ENCODE measurements around the gene PIK3AP1.

Gene PIK3AP1

DNA sequence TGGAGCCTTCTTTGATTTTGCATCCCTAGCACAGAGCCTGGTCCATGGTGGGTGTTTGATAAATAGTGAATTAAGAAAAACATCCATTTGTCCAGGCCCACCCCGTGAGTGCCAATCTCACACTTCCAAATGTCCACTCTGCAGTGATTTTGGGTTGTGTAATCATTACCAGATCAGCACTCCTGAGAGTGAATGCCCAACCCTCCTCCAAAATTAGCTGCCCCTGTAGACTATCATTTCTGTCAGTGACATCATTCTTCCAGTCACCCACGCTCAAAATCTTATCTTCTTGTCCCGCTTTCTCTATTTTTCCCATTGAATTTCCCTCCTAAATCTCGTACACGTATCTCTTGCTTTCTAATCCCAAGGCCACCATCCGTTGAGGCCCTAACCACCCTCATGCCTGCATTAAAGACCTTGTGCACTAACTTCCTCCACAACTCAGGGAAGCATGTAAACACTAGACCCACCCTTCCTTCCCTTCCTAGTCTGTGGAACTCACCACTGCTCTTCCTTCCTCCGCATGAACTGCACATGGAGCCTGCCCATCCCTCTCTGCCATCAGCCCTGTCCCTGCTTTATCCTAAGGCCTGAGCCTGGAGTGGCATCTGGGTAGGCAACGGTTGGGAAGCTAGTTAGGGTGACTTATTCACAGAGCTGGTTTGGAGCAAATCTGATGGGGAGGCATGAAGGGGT is 32.8 kb downstream of the PIK3AP1 start:
- Histone ChIP-seq H3K36me3 (ENCODE audit: low read depth) (no peaks in the 10 kb centered on the region), H3K9me3 (ENCODE audit: severe bottlenecking) (no peaks in the 10 kb centered on the region), H3K27ac (ENCODE audit: poor library complexity, severe bottlenecking) (no peak overlapping the region), H3K27me3 (ENCODE audit: insufficient read depth, poor library complexity, severe bottlenecking) (no peaks in the 10 kb centered on the region), H3K4me1 (ENCODE audit: insufficient read depth, poor library complexity, severe bottlenecking) (no peaks in the 10 kb centered on the region), H3K4me3 (ENCODE audit: severe bottlenecking) (no peak overlapping the region)
- DNase-seq (ENCODE audit: low spot score) (no peak), ATAC-seq (ENCODE audit: low read depth) (no peak)
- TF ChIP-seq, protein P1, sequence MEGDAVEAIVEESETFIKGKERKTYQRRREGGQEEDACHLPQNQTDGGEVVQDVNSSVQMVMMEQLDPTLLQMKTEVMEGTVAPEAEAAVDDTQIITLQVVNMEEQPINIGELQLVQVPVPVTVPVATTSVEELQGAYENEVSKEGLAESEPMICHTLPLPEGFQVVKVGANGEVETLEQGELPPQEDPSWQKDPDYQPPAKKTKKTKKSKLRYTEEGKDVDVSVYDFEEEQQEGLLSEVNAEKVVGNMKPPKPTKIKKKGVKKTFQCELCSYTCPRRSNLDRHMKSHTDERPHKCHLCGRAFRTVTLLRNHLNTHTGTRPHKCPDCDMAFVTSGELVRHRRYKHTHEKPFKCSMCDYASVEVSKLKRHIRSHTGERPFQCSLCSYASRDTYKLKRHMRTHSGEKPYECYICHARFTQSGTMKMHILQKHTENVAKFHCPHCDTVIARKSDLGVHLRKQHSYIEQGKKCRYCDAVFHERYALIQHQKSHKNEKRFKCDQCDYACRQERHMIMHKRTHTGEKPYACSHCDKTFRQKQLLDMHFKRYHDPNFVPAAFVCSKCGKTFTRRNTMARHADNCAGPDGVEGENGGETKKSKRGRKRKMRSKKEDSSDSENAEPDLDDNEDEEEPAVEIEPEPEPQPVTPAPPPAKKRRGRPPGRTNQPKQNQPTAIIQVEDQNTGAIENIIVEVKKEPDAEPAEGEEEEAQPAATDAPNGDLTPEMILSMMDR (IDR thresholded peaks at IDR 0.05; ENCODE audit: poor library complexity, severe bottlenecking), result no peak

DNA sequence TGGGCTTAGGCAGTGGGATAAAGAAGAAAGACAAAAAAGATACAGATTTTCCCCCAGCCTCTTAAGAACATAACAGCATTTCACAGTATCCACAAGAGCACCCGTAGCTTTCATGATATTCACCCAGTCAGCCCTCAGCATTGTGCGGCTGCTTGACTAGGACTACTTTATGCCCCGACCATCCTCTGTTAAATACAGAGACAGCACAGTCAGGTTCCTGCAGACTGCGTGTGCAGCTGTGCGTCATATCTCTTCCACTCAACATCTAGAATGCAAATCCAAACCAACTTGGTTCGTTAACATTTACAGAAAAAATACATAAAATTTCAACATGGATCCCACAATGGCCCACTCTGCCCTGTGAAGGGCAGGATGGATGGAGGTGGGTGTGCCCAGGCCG is 33.8 kb downstream of the PIK3AP1 start:
- Histone ChIP-seq H3K4me1 (ENCODE audit: insufficient read depth, poor library complexity, severe bottlenecking) (no peaks in the 10 kb centered on the region), H3K4me3 (ENCODE audit: severe bottlenecking) (no peak overlapping the region), H3K27ac (ENCODE audit: poor library complexity, severe bottlenecking) (no peak overlapping the region), H3K36me3 (ENCODE audit: low read depth) (no peaks in the 10 kb centered on the region), H3K27me3 (ENCODE audit: insufficient read depth, poor library complexity, severe bottlenecking) (no peaks in the 10 kb centered on the region), H3K9me3 (ENCODE audit: severe bottlenecking) (no peaks in the 10 kb centered on the region)
- DNase-seq (ENCODE audit: low spot score) (no peak), ATAC-seq (ENCODE audit: low read depth) (no peak)
- TF ChIP-seq, protein P1 (IDR thresholded peaks at IDR 0.05; ENCODE audit: poor library complexity, severe bottlenecking), result no peak

DNA sequence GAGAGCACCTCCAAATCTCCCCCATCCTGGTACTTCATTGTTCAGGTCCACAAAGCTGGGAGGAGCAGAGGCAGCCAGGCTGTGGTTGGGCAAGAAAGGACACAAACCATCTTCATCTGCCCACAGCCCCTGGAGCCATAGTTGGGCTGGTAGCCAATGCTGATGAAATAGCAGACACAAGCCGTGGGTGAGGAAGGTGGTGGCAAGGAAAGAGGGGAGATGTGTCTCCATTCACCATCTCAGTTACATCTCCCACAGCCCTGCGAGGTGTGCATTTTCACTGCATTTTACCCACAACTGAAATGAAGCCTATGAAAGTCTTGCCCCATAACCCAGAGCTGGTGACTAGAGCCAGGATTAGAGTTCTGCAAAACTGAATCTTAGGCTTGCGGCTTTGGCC is 35.0 kb downstream of the PIK3AP1 start:
- Histone ChIP-seq H3K27ac (ENCODE audit: poor library complexity, severe bottlenecking) (no peak overlapping the region), H3K4me1 (ENCODE audit: insufficient read depth, poor library complexity, severe bottlenecking) (no peaks in the 10 kb centered on the region)
- TF ChIP-seq, protein P1 (IDR thresholded peaks at IDR 0.05; ENCODE audit: poor library complexity, severe bottlenecking), result no peak

DNA sequence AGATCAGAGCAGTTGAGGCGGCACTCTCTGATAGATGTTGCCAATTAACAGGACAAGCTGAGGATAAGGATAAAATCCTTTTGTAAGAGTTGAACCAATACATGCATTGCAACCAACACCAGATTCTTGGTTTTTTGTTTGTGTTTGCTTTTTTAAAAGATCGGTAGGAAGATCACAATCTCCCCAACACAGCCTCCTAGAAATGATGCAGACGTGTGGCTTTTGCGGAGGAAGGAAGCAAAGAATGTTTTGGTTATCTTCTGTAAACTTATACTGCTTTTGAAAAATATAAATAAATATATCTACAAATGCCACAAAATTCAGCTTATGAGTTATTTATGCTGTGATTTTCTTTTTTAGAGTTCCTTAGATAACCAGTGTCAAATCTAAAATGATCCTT is 35.5 kb downstream of the PIK3AP1 start:
- no peak overlapping the region for H3K4me3 ChIP-seq (ENCODE audit: severe bottlenecking)
- no peak for DNase-seq (ENCODE audit: low spot score)
- no peaks in the 10 kb centered on the region for H3K36me3 ChIP-seq (ENCODE audit: low read depth)
- TF ChIP-seq, protein P1 (IDR thresholded peaks at IDR 0.05; ENCODE audit: poor library complexity, severe bottlenecking), result no peak
- H3K4me1 ChIP-seq (ENCODE audit: insufficient read depth, poor library complexity, severe bottlenecking), result no peaks in the 10 kb centered on the region
- H3K9me3 ChIP-seq (ENCODE audit: severe bottlenecking), result no peaks in the 10 kb centered on the region
- no peak for ATAC-seq (ENCODE audit: low read depth)
- no peak overlapping the region for H3K27ac ChIP-seq (ENCODE audit: poor library complexity, severe bottlenecking)
- no peaks in the 10 kb centered on the region for H3K27me3 ChIP-seq (ENCODE audit: insufficient read depth, poor library complexity, severe bottlenecking)

More for the DNA sequence above, 35.0 kb downstream of the PIK3AP1 start:
- H3K9me3 ChIP-seq (ENCODE audit: severe bottlenecking), result no peaks in the 10 kb centered on the region
- H3K27me3 ChIP-seq (ENCODE audit: insufficient read depth, poor library complexity, severe bottlenecking), result no peaks in the 10 kb centered on the region
- ATAC-seq (ENCODE audit: low read depth) (no peak), DNase-seq (ENCODE audit: low spot score) (no peak)
- H3K4me3 ChIP-seq (ENCODE audit: severe bottlenecking), result no peak overlapping the region
- H3K36me3 ChIP-seq (ENCODE audit: low read depth), result no peaks in the 10 kb centered on the region

DNA sequence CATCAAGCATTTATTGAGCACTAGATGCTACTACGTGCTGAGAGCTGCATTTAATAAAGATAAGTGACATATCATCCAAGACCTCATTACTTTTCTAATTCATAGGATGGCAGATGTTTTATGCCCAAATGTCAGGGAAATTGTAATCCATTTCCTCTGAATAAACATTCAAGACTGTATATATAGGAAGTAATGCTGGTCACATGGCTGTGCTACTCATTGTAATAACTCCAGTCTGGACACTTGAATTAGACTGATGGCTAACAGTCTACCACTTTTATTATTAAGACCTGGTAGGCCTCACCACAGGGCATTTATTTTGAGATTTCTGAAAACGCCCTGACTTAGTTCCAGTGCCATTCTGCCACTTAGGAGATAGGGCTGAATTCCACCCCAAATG is 36.6 kb downstream of the PIK3AP1 start:
- no peak overlapping the region for H3K27ac ChIP-seq (ENCODE audit: poor library complexity, severe bottlenecking)
- H3K4me1 ChIP-seq (ENCODE audit: insufficient read depth, poor library complexity, severe bottlenecking), result no peaks in the 10 kb centered on the region
- H3K36me3 ChIP-seq (ENCODE audit: low read depth), result no peaks in the 10 kb centered on the region
- H3K9me3 ChIP-seq (ENCODE audit: severe bottlenecking), result no peaks in the 10 kb centered on the region
- no peak overlapping the region for H3K4me3 ChIP-seq (ENCODE audit: severe bottlenecking)
- ATAC-seq (ENCODE audit: low read depth) (no peak), DNase-seq (ENCODE audit: low spot score) (no peak)
- H3K27me3 ChIP-seq (ENCODE audit: insufficient read depth, poor library complexity, severe bottlenecking), result no peaks in the 10 kb centered on the region
- TF ChIP-seq, protein P1 (IDR thresholded peaks at IDR 0.05; ENCODE audit: poor library complexity, severe bottlenecking), result no peak
